A375 (cell line): ENCODE results near the gene TSSK6. TPM values are rescaled to one million over a fixed set of nuclear protein-coding genes. Genes with fewer than 3 reads are reported as not detected.

Experiments
- total RNA-seq: library from RNA; depleted of rRNA; stranded (reverse); fragments of >200 nt; shearing (Covaris generic); gene quantifications from 2 replicates; pipeline ENCODE4 v1.2.3, GENCODE V29; 2014; rRNA removed

The TSSK6 gene
- total RNA-seq, result 2.1 and 2.8 TPM in 2 replicates

GRCh38 chr19:19514881-19515641, at the start of gene TSSK6:
TSSK6 (minus strand) TSS chr19:19515548; CDS start chr19:19515427, 121 bp downstream.

GRCh38 chr19:19538061-19538784, 22.9 kb upstream of the TSSK6 start, which contains the start of gene CILP2:
CILP2 (plus strand) TSS chr19:19538265; CDS start chr19:19538350, 85 bp downstream.

GRCh38 chr19:19528721-19529490, 13.6 kb upstream of the TSSK6 start, which contains the start of gene YJEFN3:
YJEFN3 (plus strand) TSS chr19:19528911; CDS start chr19:19528933, 22 bp downstream.

GRCh38 chr19:19515642-19516519, 533 bp upstream of the TSSK6 start, which contains the start of gene NDUFA13:
NDUFA13 (plus strand) TSS chr19:19516225; CDS start chr19:19516239, 14 bp downstream.

Other genes starting within 250 kb of the TSSK6 start
- gene TM6SF2, start 242.2 kb downstream of the TSSK6 start, total RNA-seq, result 0.45 TPM in 1 of 2 replicates, not detected in the other
- 58.6 and 63.9 TPM in 2 replicates for gene SUGP1, start 195.0 kb downstream of the TSSK6 start, total RNA-seq
- 51.7 and 61.4 TPM in 2 replicates for gene MAU2, start 194.7 kb downstream of the TSSK6 start, total RNA-seq
- 110 and 123 TPM in 2 replicates for gene GATAD2A, start 109.9 kb downstream of the TSSK6 start, total RNA-seq
- 600 and 677 TPM in 2 replicates for gene NDUFA13, start 677 bp upstream of the TSSK6 start, total RNA-seq
- 6.2 and 8.1 TPM in 2 replicates for gene YJEFN3, start 13.4 kb upstream of the TSSK6 start, total RNA-seq
- 2.0 and 3.1 TPM in 2 replicates for gene CILP2, start 22.7 kb upstream of the TSSK6 start, total RNA-seq
- 5.2 and 6.6 TPM in 2 replicates for gene PBX4, start 103.1 kb upstream of the TSSK6 start, total RNA-seq
- gene LPAR2, start 112.7 kb upstream of the TSSK6 start, total RNA-seq, result 5.9 and 7.5 TPM in 2 replicates
- 11.4 and 13.6 TPM in 2 replicates for gene GMIP, start 128.1 kb upstream of the TSSK6 start, total RNA-seq
- gene ATP13A1, start 148.1 kb upstream of the TSSK6 start, total RNA-seq, result 72.9 and 73.7 TPM in 2 replicates
- gene ZNF101, start 153.3 kb upstream of the TSSK6 start, total RNA-seq, result 7.3 and 12.3 TPM in 2 replicates
- 3.1 and 3.2 TPM in 2 replicates for gene ZNF14, start 217.6 kb upstream of the TSSK6 start, total RNA-seq